Cardiac septum (tissue), 1 donor: Measurements from ENCODE around the gene GPR82. TPM values are rescaled to one million over a fixed set of nuclear protein-coding genes. Genes with fewer than 3 reads are reported as not detected.
"Not testable (repeated sequence)": the region's sequence is repeated elsewhere in the genome, so short reads cannot be mapped to it uniquely, and the experiment has no call there.

ENCODE experiments used
- DNase-seq: peaks from one replicate; pipeline ENCODE4 v3.0.0-alpha.2; 2020; ENCODE audit warnings: low spot score
- intact Hi-C: fragments of 100-400 bp; cut with DNase I; formaldehyde crosslinking; loops from one replicate; pipeline ENCODE4 v1.14.0; 2022
- long read RNA-seq: library from polyadenylated mRNA; unstranded; transcript quantifications from one replicate; pipeline ENCODE4 v2.0.0, GENCODE V29; 2021
- total RNA-seq: library from RNA; stranded (reverse); fragmentation: NEBNext Ultra II Directional; extraction: Animal tissue kit (Norgen Biotek cat#: 25700); gene quantifications from one replicate; pipeline ENCODE4 v1.2.1, GENCODE V29; 2021
- donor health status: DM: no; HTN: no; CAD: no.

The GPR82 gene, protein sequence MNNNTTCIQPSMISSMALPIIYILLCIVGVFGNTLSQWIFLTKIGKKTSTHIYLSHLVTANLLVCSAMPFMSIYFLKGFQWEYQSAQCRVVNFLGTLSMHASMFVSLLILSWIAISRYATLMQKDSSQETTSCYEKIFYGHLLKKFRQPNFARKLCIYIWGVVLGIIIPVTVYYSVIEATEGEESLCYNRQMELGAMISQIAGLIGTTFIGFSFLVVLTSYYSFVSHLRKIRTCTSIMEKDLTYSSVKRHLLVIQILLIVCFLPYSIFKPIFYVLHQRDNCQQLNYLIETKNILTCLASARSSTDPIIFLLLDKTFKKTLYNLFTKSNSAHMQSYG
- total RNA-seq = not detected
- long read RNA-seq, partial matches to known transcripts = 0 of 1 reads
- long read RNA-seq, other reads (novel, unspliced or antisense) = 1 of 1 reads

DNA sequence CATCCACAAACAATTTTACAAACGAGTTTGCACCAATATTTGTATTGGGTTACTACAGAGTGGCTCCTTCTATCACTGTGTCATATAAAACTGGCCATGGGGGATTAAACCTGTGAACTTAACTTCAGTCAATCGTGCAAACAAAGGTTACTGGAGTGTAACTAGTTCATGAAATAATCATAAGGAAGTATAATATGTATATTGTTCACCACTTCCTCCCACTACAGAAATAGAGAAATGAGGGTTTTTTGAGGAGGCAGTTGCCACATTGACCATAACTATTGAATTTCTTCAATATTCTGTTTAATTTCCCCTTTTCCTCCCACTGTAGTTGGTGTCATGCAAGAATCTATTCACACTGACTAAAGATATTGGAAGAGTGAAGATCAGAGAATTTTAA, at the start of gene GPR82:
Gene GPR82 (plus strand): TSS at position 356 of the 400 bp plus-strand sequence. CDS start 2,846 bp downstream, outside the sequence.
- no peak for DNase-seq
- intact Hi-C loops = no loop called here

DNA sequence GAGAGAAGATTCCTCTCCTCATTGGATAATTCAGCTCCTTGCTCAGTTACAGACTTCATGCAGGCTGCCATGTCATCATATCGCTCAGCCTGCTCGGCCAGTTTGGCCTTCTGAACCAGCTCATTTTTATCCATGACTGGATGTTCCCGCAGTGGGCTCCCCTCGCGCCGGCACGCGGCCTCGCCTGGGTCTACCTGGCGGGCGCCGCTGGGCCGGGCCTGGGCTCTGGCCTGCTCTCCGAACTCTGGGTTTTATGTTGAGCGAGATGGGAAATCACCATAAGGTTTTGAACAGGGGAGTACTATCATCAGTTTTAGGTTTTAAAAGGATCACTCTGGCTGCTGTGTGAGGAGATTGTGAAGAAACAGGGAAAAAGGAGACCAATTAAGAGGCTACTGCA, 47.6 kb upstream of the GPR82 start:
- intact Hi-C loops, DNase-seq: not testable (repeated sequence)

DNA sequence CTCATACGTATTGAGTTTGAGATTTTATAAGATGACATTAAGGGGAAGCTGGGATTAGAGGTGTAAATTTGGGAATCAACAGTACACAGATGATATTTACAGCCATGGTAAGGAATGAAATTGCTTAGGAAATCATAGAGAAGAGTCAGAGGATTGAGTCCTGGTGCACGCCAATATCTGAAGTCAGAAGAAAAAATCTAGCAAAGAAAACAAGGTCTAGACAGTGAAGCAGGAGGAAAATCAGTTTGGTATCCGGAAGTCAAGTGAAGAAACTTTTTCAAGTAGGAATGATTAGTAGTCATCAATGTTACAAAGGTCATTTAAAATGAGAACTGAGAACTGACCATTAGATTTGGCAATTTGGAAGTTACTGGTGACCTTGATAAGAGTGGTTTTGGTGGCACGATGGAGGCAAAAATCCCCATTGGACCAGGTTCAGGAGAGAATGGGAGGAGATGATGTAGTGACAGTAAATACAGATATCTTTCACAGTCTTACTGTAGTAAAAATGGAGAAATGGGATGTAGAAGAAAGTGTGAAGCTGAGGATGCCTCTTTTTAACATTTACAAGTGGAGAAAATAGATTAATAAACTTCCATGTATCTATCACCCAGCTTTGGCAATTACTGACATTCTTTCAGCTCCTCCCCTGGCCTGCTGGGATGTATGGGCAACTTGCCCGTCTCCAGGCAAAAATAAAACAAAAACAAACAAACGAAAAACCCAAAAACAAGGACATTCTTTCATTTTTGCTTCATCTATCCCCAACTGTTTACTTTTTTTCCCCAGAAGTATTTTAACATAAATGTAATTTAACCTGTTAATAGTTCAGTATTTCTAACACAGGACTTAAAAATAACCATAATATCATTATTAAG, 46.6 kb upstream of the GPR82 start:
- DNase-seq = no peak
- intact Hi-C loops = no loop called here

DNA sequence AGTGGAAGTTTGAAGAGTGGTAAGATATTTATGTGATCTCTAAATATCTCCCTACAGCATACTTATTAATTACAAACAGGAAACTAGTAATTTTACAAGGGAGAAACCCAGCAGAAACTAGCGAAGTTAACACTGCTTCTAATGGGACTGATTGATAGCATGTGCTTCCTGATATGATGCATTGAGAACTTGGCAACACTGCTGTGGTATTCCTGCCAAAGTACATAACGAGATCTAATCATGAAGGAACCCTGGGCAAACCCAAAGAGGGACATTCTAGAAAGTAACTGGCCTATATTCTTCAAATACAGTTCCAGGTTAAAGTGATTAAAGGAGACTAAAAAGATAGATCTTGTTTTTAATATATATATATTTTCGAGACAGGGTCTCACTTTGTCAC, 39.8 kb upstream of the GPR82 start:
- DNase-seq = no peak
- intact Hi-C loops = no loop called here

DNA sequence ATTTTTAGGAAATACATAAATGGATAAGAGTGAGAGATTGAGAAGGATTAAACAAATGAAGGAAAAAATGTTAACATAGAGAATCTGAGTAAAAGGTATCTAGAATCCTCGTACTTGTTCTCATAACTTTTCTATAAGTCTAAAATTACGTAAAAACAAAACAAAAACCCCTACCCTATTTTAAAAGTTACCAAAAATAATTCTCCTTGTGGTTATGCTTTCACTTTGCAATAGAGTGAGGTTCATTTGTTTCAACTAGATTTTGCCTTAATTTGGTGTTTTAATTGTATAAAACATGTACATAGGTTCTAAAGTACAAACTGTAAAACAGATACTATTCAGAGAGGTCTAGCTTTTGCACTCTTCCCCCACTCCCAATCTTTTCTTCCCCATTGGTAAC, 39.0 kb upstream of the GPR82 start:
- intact Hi-C loops = no loop called here

GRCh38 chrX:41686788-41687187, 37.2 kb upstream of the GPR82 start:
- DNase-seq = no peak
- intact Hi-C loops = no loop called here

More for the DNA sequence above, 39.0 kb upstream of the GPR82 start:
- DNase-seq = no peak

DNA sequence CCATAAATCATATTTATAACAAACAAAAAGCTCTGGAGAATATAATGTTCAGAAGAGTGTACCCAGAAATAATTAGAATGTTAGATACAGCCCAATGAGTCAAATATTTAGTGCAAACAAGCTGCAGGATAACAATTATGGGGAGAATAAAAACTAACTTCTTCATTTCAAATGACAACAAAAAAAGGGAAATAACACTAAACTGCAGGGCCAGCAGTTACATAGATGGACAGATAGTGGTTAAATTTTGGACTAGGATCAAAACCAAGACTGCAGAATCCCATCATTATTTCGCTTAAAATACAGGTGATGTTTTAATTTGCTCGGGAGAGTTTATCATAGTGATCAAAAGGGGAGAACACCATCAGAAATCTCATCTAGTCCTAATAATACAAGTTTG, 35.8 kb upstream of the GPR82 start:
- intact Hi-C loops = no loop called here
- DNase-seq = no peak

DNA sequence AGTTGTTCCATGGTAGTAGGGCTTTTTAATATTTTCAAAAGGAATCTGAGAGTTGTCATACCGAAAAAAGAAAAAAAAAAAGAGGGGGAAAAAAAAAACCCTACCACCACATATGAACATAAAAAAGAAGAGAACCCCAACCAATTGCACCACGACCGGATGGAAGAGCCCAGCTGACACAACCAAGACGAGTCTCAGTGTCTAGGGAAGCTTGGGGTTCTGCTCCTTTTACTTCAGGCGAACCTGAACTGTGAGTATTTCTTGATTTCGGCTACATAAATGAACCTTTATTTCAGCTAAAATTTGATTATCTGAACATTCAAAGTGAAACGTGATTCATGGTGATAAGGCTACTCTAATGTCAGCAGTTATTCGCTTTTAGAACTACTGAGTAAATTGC, 35.1 kb upstream of the GPR82 start, which contains the start of gene GPR34:
Gene GPR34 (plus strand): TSS at position 139 of the 400 bp plus-strand sequence. CDS start 6,661 bp downstream, outside the sequence.
- no peak for DNase-seq
- intact Hi-C loops = no loop called here

- DNase-seq = no peak
- intact Hi-C loops = no loop called here
Measured at GRCh38 chrX:41689711-41690110, 34.3 kb upstream of the GPR82 start.

- intact Hi-C loops = no loop called here
- DNase-seq = no peak
Measured at GRCh38 chrX:41692162-41692749, 31.7 kb upstream of the GPR82 start.

DNA sequence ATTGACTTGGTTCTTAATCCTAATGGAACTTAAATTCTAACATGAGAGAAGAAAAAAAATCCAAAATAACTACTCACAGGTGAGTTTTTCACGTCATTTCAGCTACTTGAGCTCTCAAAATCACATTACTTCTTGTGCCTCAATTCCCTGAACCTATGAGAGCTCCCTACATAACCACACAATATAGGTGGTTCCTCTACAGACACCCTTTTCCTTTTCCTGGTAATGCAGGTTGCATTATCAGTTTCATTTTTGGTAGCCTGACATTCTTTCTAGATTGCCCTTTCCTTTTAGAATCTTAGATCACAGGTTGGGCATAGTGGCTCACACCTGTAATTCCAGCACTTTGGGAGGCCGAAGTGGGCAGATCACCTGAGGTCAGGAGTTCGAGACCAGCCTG, 31.0 kb upstream of the GPR82 start:
- intact Hi-C loops = no loop called here
- no peak for DNase-seq

DNA sequence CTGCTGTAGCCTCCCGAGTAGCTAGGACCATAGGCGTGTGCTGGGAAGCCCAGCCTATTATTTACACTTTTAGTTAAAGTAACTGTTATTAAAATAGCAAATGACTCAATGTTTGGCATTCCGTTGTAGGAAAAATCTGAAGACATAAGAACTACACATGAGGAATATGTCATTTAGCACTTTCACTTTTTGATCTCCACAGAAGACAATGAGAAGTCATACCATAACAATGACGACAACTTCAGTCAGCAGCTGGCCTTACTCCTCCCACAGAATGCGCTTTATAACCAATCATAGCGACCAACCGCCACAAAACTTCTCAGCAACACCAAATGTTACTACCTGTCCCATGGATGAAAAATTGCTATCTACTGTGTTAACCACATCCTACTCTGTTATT, 28.6 kb upstream of the GPR82 start:
- no peak for DNase-seq
- intact Hi-C loops = no loop called here

- no peak for DNase-seq
- intact Hi-C loops = no loop called here
Measured at GRCh38 chrX:41703574-41704029, 20.4 kb upstream of the GPR82 start.

DNA sequence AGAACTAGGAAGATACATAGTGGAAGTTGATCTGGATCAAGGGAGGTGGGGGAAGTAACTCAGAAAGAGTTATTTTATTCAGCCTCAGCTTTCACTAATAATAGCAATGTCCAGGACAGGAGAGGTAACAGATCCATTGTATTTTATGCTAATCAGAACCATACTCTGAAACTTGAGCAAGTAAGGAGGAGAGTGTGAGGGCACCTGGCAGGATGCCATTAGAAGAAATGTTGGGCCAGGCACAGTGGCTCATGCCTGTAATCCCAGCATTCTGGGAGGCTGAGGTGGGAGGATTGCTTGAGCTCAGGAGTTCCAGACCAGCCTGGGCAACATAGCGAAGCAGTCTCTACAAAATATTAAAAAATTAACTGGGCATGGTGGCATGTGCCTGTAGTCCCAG, 18.9 kb upstream of the GPR82 start:
- intact Hi-C loops = no loop called here
- no peak for DNase-seq

DNA sequence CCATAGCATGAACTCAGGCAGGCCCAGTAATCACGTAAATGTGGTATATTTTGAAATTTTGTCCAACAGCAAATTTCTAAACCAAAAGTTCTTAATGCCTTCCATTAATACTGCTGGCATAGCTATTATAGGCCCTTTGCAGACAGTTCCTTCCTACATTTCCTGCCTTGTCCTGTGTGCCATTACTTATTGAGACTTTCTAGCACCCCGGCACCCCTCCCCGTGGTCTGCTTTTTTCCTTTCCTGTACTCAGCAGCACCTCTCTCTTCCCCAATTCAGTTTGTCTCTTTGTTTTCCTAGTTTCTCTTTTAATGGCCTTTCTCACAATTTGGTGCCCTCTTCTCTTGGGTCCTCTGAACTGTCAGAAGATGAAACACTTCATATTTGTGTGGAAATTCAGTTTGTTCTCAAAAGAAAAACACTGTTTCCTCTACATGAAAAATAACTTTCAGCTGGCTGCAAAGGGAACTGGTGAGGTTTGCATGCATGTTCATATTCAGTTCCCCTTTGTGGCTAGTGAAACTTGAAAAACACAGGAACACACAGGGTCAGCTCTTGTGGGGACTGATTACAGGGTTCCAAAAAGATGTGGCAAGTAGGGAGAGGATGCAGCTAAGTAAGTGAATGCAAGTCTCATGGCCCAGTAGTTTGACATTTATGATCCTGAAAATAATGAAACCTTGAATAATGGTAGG, 18.2 kb upstream of the GPR82 start:
- DNase-seq = no peak
- intact Hi-C loops = no loop called here

DNA sequence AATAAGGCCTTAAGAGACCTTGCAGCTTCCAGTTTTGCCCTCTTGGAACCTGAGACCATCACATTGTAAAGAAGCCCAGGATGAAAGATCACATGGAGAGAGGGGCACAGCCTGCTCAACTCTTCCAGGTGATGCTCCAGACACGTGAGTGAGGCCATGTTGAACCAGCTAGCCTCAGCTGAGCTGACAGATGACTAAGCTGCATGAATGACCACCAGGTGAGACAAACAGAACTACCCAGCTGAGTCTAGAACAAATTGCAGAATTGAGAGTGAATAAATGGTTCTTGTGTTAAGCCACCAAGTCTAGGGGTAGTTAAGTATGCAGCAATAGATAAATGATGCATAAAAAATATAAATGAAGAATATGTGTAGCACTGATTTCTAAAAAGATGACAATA, 16.8 kb upstream of the GPR82 start:
- intact Hi-C loops = no loop called here
- no peak for DNase-seq

DNA sequence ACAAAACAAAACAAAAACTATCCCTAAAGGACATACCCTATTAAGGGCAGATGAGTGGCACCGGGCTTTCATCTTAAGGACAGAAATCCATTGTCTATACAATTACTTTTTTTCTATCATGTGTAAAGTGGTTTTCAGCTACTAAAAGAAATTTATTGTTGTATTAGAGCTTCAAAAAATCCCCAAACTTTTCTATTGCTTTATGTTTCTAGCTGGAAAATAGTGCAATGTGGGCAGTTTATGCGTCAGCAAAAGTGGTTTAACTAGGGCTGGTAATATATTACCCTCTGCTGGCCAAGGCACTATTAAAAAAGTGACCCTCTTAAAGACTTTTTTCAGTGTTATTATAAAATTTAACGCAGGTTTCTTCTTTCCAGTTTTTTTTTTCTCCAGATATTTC, 15.5 kb upstream of the GPR82 start:
- no peak for DNase-seq
- intact Hi-C loops = no loop called here

- intact Hi-C loops = no loop called here
- no peak for DNase-seq
Measured at GRCh38 chrX:41711021-41711667, 12.8 kb upstream of the GPR82 start.

DNA sequence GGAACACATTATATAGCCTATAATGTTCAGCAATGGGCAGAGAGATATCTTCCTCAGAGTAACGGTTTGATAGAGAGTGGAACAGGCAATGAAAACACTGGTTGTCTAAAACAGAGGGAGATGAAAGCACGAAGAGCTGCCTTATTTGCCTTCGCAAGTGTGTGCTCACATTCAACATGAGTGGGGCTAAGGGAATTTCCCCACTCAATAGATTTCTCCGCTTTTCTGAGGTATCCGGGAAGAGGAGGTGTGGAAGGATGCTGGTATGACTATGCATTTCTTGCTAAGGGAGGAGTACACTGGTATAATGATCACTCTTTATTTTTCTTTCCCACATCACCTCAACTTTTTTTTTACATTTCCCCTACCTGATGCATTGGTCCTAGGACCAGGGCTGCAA, 7.8 kb upstream of the GPR82 start:
- DNase-seq = no peak
- intact Hi-C loops = no loop called here
